K562 (cell line): ENCODE results near the gene SPATA24. TPM values are rescaled to one million over a fixed set of nuclear protein-coding genes. Genes with fewer than 3 reads are reported as not detected.

Source experiments
- ATAC-seq: fragments of 200-7000 bp; cut with Tn5 transposase; 3 replicates; pipeline ENCODE4 v1.9.1; 2020; ENCODE audit warnings: moderate library complexity
- BruUV-seq: library from RNA; stranded (reverse); fragments of 400-500 nt; replicated peaks from 2 replicates; lab custom pipeline; 2021; lab: Mats Ljungman, UMichigan
- CTCF ChIA-PET: fragments of 300-600 bp; formaldehyde crosslinking; extraction: SDS; loops from one replicate; lab custom pipeline; 2021; ENCODE audit warnings: low intra/inter-chr PET ratio; lab: Yijun Ruan, JAX
- POLR2A ChIA-PET: fragments of 300-600, 350-650 bp; sonication (Branson Sonifier 250); formaldehyde crosslinking; extraction: SDS; loops from one replicate; lab custom pipeline; 2021; ENCODE audit warnings: antibody characterized with exemption, inconsistent platforms; lab: Yijun Ruan, JAX
- DNase-seq, 4 experiments: peaks; one replicate each; pipeline versions ENCODE4 v3.0.0 to v3.0.0-alpha.2; 2011 to 2018; ENCODE audit warnings: low spot score in 3 of 4, mixed read lengths in 3 of 4; ENCODE audit errors: extremely low read depth in 1 of 4
- FAIRE-seq: peaks from 2 replicates; lab custom pipeline; 2011; peaks lifted over from hg19 to GRCh38; lab: Jason Lieb, UNC
- H2AFZ ChIP-seq: 2 replicates; pipeline ENCODE4 v1.6.0; 2011; ENCODE audit warnings: low read depth, low read length, control low read depth, inconsistent platforms
- H3K27ac ChIP-seq: fragments of 200-600 bp; 3 replicates; pipeline ENCODE4 v1.8.0; 2011; ENCODE audit warnings: low read depth, mild to moderate bottlenecking, control low read depth, inconsistent platforms, low read length, moderate library complexity, mixed read lengths; ENCODE audit errors: extremely low read depth
- H3K27me3 ChIP-seq, 2 experiments: fragments of 300-600 bp in 1 of 2; 2 replicates in 1 of 2; 3 replicates in 1 of 2; pipeline versions ENCODE4 v1.6.0 to v1.8.0; 2011; ENCODE audit warnings: inconsistent platforms in 2 of 2, low read length in 2 of 2, mild to moderate bottlenecking in 1 of 2, mixed read lengths in 1 of 2, moderate library complexity in 1 of 2; ENCODE audit not compliant: control insufficient read depth in 2 of 2, insufficient read depth in 2 of 2
- H3K36me3 ChIP-seq: fragments of 300-600 bp; 3 replicates; pipeline ENCODE4 v1.8.0; 2011; ENCODE audit warnings: mild to moderate bottlenecking, low read length, inconsistent platforms; ENCODE audit not compliant: control insufficient read depth, insufficient read depth
- H3K4me1 ChIP-seq, 2 experiments: fragments of 200-600 bp in 1 of 2; replicated peaks in 1 of 2; 2 replicates in 1 of 2; 3 replicates in 1 of 2; pipeline versions ENCODE4 v1.5.1 to v1.8.0; 2011; ENCODE audit warnings: inconsistent platforms in 2 of 2, low read length in 2 of 2, mild to moderate bottlenecking in 1 of 2, mixed read lengths in 1 of 2, moderate library complexity in 1 of 2; ENCODE audit not compliant: control insufficient read depth in 2 of 2, insufficient read depth in 2 of 2
- H3K4me2 ChIP-seq: 2 replicates; pipeline ENCODE4 v1.6.1; 2011; ENCODE audit warnings: low read length, control low read depth, inconsistent platforms, mixed read lengths; ENCODE audit not compliant: insufficient read depth
- H3K4me3 ChIP-seq: fragments of 200-600 bp; sonication (generic), shearing (Covaris generic); 2 replicates; pipeline ENCODE4 v1.5.1; 2016; ENCODE audit warnings: control low read depth, inconsistent platforms
- H3K79me2 ChIP-seq: fragments of 200-600 bp; 3 replicates; pipeline ENCODE4 v1.8.0; 2011; ENCODE audit warnings: low read length, inconsistent platforms; ENCODE audit not compliant: control insufficient read depth, insufficient read depth
- H3K9ac ChIP-seq, 2 experiments: 2 replicates each; pipeline versions ENCODE4 v1.6.0 to v1.6.1; 2011; ENCODE audit warnings: low read depth in 2 of 2, low read length in 2 of 2, control low read depth in 1 of 2, inconsistent platforms in 1 of 2, mild to moderate bottlenecking in 1 of 2, mixed read lengths in 1 of 2; ENCODE audit not compliant: insufficient read depth in 1 of 2
- H3K9me1 ChIP-seq: one replicate; pipeline ENCODE4 v1.6.0; 2011; ENCODE audit warnings: inconsistent platforms, mild to moderate bottlenecking, low read length, moderate library complexity; ENCODE audit not compliant: control insufficient read depth, insufficient read depth
- H3K9me3 ChIP-seq: replicated peaks from 2 replicates; pipeline ENCODE4 v1.5.1; 2011; ENCODE audit warnings: low read depth, low read length, inconsistent platforms; ENCODE audit not compliant: control insufficient read depth, insufficient read depth
- H4K20me1 ChIP-seq: replicated peaks from 2 replicates; pipeline ENCODE4 v1.6.1; 2011; ENCODE audit warnings: low read length, inconsistent platforms, mixed read lengths; ENCODE audit not compliant: control insufficient read depth, insufficient read depth
- EHMT2 ChIP-seq: fragments of 450-650 bp; IDR thresholded peaks from 2 replicates; pipeline ENCODE4 v1.6.1; 2018; ENCODE audit warnings: antibody characterized with exemption
- ESRRB ChIP-seq: fragments of 250-450 bp; sonication (Bioruptor Pico); IDR thresholded peaks from 2 replicates; pipeline ENCODE4 v1.5.0; 2020; ENCODE audit warnings: mild to moderate bottlenecking, moderate library complexity, borderline replicate concordance
- EZH2 ChIP-seq: IDR thresholded peaks from 2 replicates; pipeline ENCODE4 v1.6.1; 2012; ENCODE audit warnings: low read depth, mild to moderate bottlenecking, inconsistent platforms, low read length, borderline replicate concordance
- HDGF ChIP-seq: fragments of 450-650 bp; IDR thresholded peaks from 2 replicates; pipeline ENCODE4 v1.6.1; 2016
- NCOA1 ChIP-seq: fragments of 450-650 bp; IDR thresholded peaks from 2 replicates; pipeline ENCODE4 v1.6.1; 2016; ENCODE audit warnings: low read depth
- PHB2 ChIP-seq: fragments of 450-650 bp; IDR thresholded peaks from 2 replicates; pipeline ENCODE4 v1.6.1; 2017; ENCODE audit warnings: low read depth
- STAT5B ChIP-seq: fragments of 250-450 bp; sonication (Bioruptor Pico); IDR thresholded peaks from 2 replicates; pipeline ENCODE4 v1.8.0; 2021; ENCODE audit warnings: mild to moderate bottlenecking, inconsistent platforms
- WHSC1 ChIP-seq: IDR thresholded peaks from one replicate; pipeline ENCODE4 v1.6.1; 2012; ENCODE audit warnings: low read length, control low read depth, inconsistent platforms
- ZBTB7A ChIP-seq: IDR thresholded peaks from 2 replicates; pipeline ENCODE4 v1.6.1; 2011; ENCODE audit warnings: low read depth, mild to moderate bottlenecking, low read length, moderate library complexity, borderline replicate concordance; ENCODE audit not compliant: control insufficient read depth
- in situ Hi-C: fragments of 300-500 bp; cut with MboI; formaldehyde crosslinking; loops from 4 replicates; pipeline ENCODE4 v1.15.0; 2018; ENCODE audit warnings: inconsistent platforms, mixed read lengths
- intact Hi-C: fragments of 100-400 bp; cut with micrococcal nuclease; formaldehyde crosslinking; loops from 2 replicates; pipeline ENCODE4 v1.14.2; 2022
- polyA plus RNA-seq, 8 experiments: library from polyadenylated mRNA; depleted of rRNA in 4 of 8; stranded (reverse) in 5 of 8; unstranded in 3 of 8; fragments of >200 nt; fragmentation: Nextera tagmentation in 2 of 8; fragmentation: Illumina TruSeq in 1 of 8; extraction: Ambion mirVana in 2 of 8; extraction: Trizol in 1 of 8; gene quantifications; 2 replicates each; pipeline versions ENCODE4 v1.2.1 to v1.2.3, GENCODE V29; 2011 to 2014; ENCODE audit warnings: inconsistent platforms in 1 of 8, missing spikeins in 1 of 8
- total RNA-seq, 7 experiments: library from RNA; depleted of rRNA in 6 of 7; stranded (reverse); fragments of >200 nt in 6 of 7; fragmentation: Illumina TruSeq in 2 of 7; extraction: Trizol in 2 of 7; gene quantifications; 2 replicates each; pipeline versions ENCODE4 v1.2.1 to v1.2.3, GENCODE V29; 2011 to 2021; ENCODE audit warnings: low replicate concordance in 1 of 7
- TF ChIP-seq, protein P1 (sequence below): IDR thresholded peaks from 2 replicates; pipeline ENCODE4 v1.6.1; 2012; ENCODE audit warnings: low read depth, low read length, improper control_type of control experiment, borderline replicate concordance

The SPATA24 gene
- total and polyA plus RNA-seq, 9 of the 15 experiments (the other 6 are each of a cell fraction or from before 2014, with no cell fraction given), result 4.1 to 12.6 (median 8.0) TPM

DNA sequence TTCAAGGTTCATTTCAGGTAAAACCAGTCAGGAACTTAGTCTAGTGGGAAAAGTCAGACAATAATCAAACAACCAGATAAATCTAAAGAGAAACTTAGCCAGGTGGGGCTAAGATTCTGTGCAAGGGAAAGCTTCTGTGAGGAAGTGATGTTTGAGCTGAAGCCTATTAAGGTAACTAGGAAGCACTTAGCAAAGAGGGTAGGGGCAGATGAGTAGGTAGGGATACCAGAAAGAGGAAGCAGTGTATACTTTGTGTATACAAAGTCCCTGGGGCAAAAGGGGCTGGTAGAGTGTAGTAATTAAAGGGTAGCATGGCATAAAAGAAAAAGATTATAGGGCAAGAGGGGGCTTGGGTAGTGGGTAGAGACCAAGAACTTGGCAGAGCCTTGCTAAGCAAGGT is 3.6 kb upstream of the SPATA24 start:
- Histone ChIP-seq H3K9ac (no peak overlapping the region), H3K36me3 (no peaks in the 10 kb centered on the region), H2AFZ (no peak overlapping the region), H3K27ac (no peak overlapping the region), H3K9me3 (no peaks in the 10 kb centered on the region), H3K9me1 (no peaks in the 10 kb centered on the region), H3K4me3 (no peak overlapping the region), H4K20me1 (no peaks in the 10 kb centered on the region), H3K79me2 (no peaks in the 10 kb centered on the region), H3K27me3 (no peaks in the 10 kb centered on the region), H3K4me2 (no peak overlapping the region), H3K4me1 (peaks cover 6 to 12% of the 10 kb centered on the region in 2 experiments; a peak in 4 of 5 replicates)
- CTCF ChIA-PET, result no interaction called here
- TF ChIP-seq WHSC1, result no peak
- TF ChIP-seq EZH2, result no peak
- TF ChIP-seq STAT5B (CRISPR knock-in tag), result no peak
- no peak for TF ChIP-seq NCOA1
- TF ChIP-seq PHB2, result no peak
- no peak for TF ChIP-seq ESRRB
- TF ChIP-seq EHMT2, result no peak
- TF ChIP-seq ZBTB7A, result no peak
- TF ChIP-seq, protein P1, sequence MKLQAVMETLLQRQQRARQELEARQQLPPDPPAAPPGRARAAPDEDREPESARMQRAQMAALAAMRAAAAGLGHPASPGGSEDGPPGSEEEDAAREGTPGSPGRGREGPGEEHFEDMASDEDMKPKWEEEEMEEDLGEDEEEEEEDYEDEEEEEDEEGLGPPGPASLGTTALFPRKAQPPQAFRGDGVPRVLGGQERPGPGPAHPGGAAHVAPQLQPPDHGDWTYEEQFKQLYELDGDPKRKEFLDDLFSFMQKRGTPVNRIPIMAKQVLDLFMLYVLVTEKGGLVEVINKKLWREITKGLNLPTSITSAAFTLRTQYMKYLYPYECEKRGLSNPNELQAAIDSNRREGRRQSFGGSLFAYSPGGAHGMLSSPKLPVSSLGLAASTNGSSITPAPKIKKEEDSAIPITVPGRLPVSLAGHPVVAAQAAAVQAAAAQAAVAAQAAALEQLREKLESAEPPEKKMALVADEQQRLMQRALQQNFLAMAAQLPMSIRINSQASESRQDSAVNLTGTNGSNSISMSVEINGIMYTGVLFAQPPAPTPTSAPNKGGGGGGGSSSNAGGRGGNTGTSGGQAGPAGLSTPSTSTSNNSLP, result no peak
- TF ChIP-seq HDGF, result no peak
- in situ Hi-C loops (no loop called here), intact Hi-C loops (no loop called here)
- no peak for FAIRE-seq
- no peak for ATAC-seq
- POLR2A ChIA-PET, result interaction anchor here (1.1 to 1.3 kb wide), 2 partner anchors 10 to 108 kb away, joined by 3 to 4 read pairs; no protein-coding TSS in a partner anchor
- no peak for DNase-seq
- BruUV-seq, result no TSS peak
